ENCODE results near the gene SSH3. TPM values are rescaled to one million over a fixed set of nuclear protein-coding genes. Genes with fewer than 3 reads are reported as not detected.

The SSH3 gene
- total RNA-seq, 1 experiment from 2014 or later = 73.0 TPM

- BruUV-seq (replicated peaks) = no TSS peak
- peaks cover 37% of the 10 kb centered on the region for H3K4me1 Mint-ChIP-seq (ENCODE audit: low read depth, unreplicated experiment)
- peak overlapping the region; percentile 100 for H3K4me3 Mint-ChIP-seq (ENCODE audit: low read depth, unreplicated experiment)
- H3K27me3 Mint-ChIP-seq (ENCODE audit: unreplicated experiment) = no peaks in the 10 kb centered on the region
- H3K9me3 Mint-ChIP-seq (ENCODE audit: low read depth, unreplicated experiment) = no peaks in the 10 kb centered on the region
- H3K27ac Mint-ChIP-seq (ENCODE audit: unreplicated experiment) = peak overlapping the region; percentile 97
- TF ChIP-seq CTCF (IDR thresholded peaks at IDR 0.05; ENCODE audit: unreplicated experiment) = no peak
- CTCF ChIA-PET = interaction anchor here (0.6 to 2.4 kb wide), 3 partner anchors 50 to 115 kb away, joined by 3 to 24 read pairs (median 3); no protein-coding TSS in a partner anchor
- peaks cover 54% of the 10 kb centered on the region for H3K36me3 Mint-ChIP-seq (ENCODE audit: insufficient read depth, unreplicated experiment)
- peak; percentile 30 for DNase-seq
- intact Hi-C loops (cut with micrococcal nuclease; ENCODE audit: unreplicated experiment) = loop anchor here (10.0 kb wide), 1 partner anchor 117 kb away; no protein-coding TSS in a partner anchor
Measured at GRCh38 chr11:67267188-67268080, 35.9 kb upstream of the SSH3 start.

DNA sequence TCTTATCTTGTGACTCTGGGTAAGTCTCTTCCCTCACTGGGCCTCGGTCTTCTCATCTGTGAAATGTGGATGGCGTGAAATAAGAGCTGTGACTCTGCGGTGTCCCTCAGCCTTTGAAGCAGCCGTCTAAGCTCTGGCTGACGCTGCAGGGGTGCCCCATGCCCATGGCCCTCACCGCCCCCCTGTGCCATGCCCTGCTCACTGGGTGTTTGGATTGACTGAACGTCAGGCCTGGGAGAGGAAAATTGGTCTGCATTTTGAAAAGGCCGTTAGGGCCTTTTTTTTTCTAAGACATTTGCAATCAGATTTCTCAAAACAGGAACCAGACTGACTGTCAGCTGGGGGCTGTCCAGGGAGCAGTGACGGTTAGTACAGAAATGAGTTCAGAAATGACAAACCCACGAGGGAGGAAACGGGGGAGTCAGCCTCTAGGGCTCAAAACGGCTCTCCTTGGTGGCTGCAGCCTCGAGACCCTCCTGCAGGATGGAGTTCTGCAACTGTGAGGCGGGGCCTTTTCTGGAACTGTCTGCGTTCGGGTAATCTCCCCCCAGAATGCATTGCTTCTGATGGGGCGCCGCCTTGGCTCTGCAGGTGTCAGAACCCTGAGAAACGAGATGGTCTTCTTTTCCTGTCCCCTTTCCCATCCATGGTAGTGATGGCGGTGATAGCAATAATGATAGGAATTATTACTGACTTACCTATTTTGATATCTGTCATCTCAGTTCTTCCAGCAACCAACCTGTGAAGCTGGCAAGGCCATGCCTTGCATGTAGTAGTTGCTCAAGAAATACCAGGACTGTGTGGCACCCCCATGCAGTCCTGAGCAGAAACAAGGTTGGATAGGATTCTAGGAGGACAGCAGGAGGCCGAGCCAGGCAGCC lies 35.0 kb upstream of the SSH3 start:
- intact Hi-C loops (cut with micrococcal nuclease; ENCODE audit: unreplicated experiment) = loop anchor here (10.0 kb wide), 1 partner anchor 116 kb away; no protein-coding TSS in a partner anchor
- CTCF ChIA-PET = interaction anchor here (2.4 kb wide), 1 partner anchor 49 kb away, joined by 24 read pairs; no protein-coding TSS in a partner anchor
- BruUV-seq (replicated peaks) = TSS peak; percentile 34
- TF ChIP-seq CTCF (IDR thresholded peaks at IDR 0.05; ENCODE audit: unreplicated experiment) = no peak
- Mint-ChIP-seq H3K36me3 (ENCODE audit: insufficient read depth, unreplicated experiment) (peaks cover 48% of the 10 kb centered on the region), H3K27me3 (ENCODE audit: unreplicated experiment) (no peaks in the 10 kb centered on the region), H3K27ac (ENCODE audit: unreplicated experiment) (no peak overlapping the region), H3K4me1 (ENCODE audit: low read depth, unreplicated experiment) (peaks cover 28% of the 10 kb centered on the region), H3K4me3 (ENCODE audit: low read depth, unreplicated experiment) (peak overlapping the region; percentile 100), H3K9me3 (ENCODE audit: low read depth, unreplicated experiment) (no peaks in the 10 kb centered on the region)
- DNase-seq = no peak

- no peak for DNase-seq
- H3K36me3 Mint-ChIP-seq (ENCODE audit: insufficient read depth, unreplicated experiment) = peaks cover 48% of the 10 kb centered on the region
- BruUV-seq (replicated peaks) = no TSS peak
- H3K4me3 Mint-ChIP-seq (ENCODE audit: low read depth, unreplicated experiment) = peak overlapping the region; percentile 14
- H3K27me3 Mint-ChIP-seq (ENCODE audit: unreplicated experiment) = no peaks in the 10 kb centered on the region
- peaks cover 27% of the 10 kb centered on the region for H3K4me1 Mint-ChIP-seq (ENCODE audit: low read depth, unreplicated experiment)
- H3K27ac Mint-ChIP-seq (ENCODE audit: unreplicated experiment) = no peak overlapping the region
- intact Hi-C loops (cut with micrococcal nuclease; ENCODE audit: unreplicated experiment) = loop anchor here (10.0 kb wide), 1 partner anchor 116 kb away; no protein-coding TSS in a partner anchor
- no peak for TF ChIP-seq CTCF (IDR thresholded peaks at IDR 0.05; ENCODE audit: unreplicated experiment)
- CTCF ChIA-PET = no interaction called here
- no peaks in the 10 kb centered on the region for H3K9me3 Mint-ChIP-seq (ENCODE audit: low read depth, unreplicated experiment)
Measured at GRCh38 chr11:67268962-67269268, 34.4 kb upstream of the SSH3 start.
